Caco-2 (cell line): ENCODE results near the gene IL19. TPM values are rescaled to one million over a fixed set of nuclear protein-coding genes. Genes with fewer than 3 reads are reported as not detected.

Source experiments
- BruUV-seq: library from RNA; stranded (reverse); fragments of 400-500 nt; replicated peaks from 2 replicates; lab custom pipeline; 2021; lab: Mats Ljungman, UMichigan
- CTCF ChIA-PET: fragments of 300-600 bp; sonication (Branson Sonifier 250); formaldehyde crosslinking; loops from one replicate; lab custom pipeline; 2022; ENCODE audit warnings: antibody characterized with exemption; lab: Charles Lee
- POLR2A ChIA-PET: fragments of 300-600 bp; sonication (Branson Sonifier 250); formaldehyde crosslinking; loops from one replicate; lab custom pipeline; 2022; ENCODE audit warnings: antibody characterized with exemption; lab: Charles Lee
- DNase-seq, 2 experiments: peaks; one replicate each; pipeline versions ENCODE4 v3.0.0 to v3.0.0-alpha.2; 2020 to 2022
- H3K27me3 ChIP-seq: replicated peaks from 2 replicates; pipeline ENCODE4 v1.6.0; 2011; ENCODE audit warnings: low read length; ENCODE audit not compliant: control insufficient read depth, insufficient read depth
- H3K36me3 ChIP-seq: 2 replicates; pipeline ENCODE4 v1.5.1; 2011; ENCODE audit warnings: low read length; ENCODE audit not compliant: control insufficient read depth, insufficient read depth
- H3K4me1 ChIP-seq: fragments of 250-450 bp; sonication (Bioruptor Pico); 2 replicates; pipeline ENCODE4 v1.5.1; 2020; ENCODE audit warnings: mild to moderate bottlenecking
- H3K4me3 ChIP-seq: 2 replicates; pipeline ENCODE4 v1.5.1; 2011; ENCODE audit warnings: low read depth, mild to moderate bottlenecking, control low read depth, low read length
- H3K9me3 ChIP-seq: fragments of 250-450 bp; sonication (Bioruptor Pico); 2 replicates; pipeline ENCODE4 v1.5.1; 2020; ENCODE audit warnings: mild to moderate bottlenecking, moderate library complexity
- H3K27ac Mint-ChIP-seq: one replicate; pipeline ENCODE4 v1.8.0; 2022; ENCODE audit warnings: mixed read lengths; ENCODE audit not compliant: unreplicated experiment
- H3K27me3 Mint-ChIP-seq: one replicate; pipeline ENCODE4 v1.8.0; 2022; ENCODE audit warnings: mixed read lengths; ENCODE audit not compliant: insufficient read depth, unreplicated experiment
- H3K36me3 Mint-ChIP-seq: one replicate; pipeline ENCODE4 v1.8.0; 2022; ENCODE audit warnings: mild to moderate bottlenecking, mixed read lengths; ENCODE audit not compliant: insufficient read depth, unreplicated experiment
- H3K4me1 Mint-ChIP-seq: one replicate; pipeline ENCODE4 v1.8.0; 2022; ENCODE audit warnings: low read depth, mixed read lengths; ENCODE audit not compliant: unreplicated experiment
- H3K4me3 Mint-ChIP-seq: one replicate; pipeline ENCODE4 v1.8.0; 2022; ENCODE audit warnings: mild to moderate bottlenecking, moderate library complexity, mixed read lengths; ENCODE audit not compliant: unreplicated experiment
- H3K9me3 Mint-ChIP-seq: one replicate; pipeline ENCODE4 v1.8.0; 2022; ENCODE audit warnings: mixed read lengths; ENCODE audit not compliant: unreplicated experiment
- intact Hi-C: fragments of 100-400 bp; cut with micrococcal nuclease; formaldehyde crosslinking; loops from one replicate; pipeline ENCODE4 v1.10.0; 2022; ENCODE audit not compliant: unreplicated experiment
- total RNA-seq: library from RNA; stranded (reverse); gene quantifications from 2 replicates; pipeline ENCODE4 v1.2.3, GENCODE V29; 2022
- TF ChIP-seq, protein P1 (sequence below), 2 experiments: fragments of 200-600 bp in 1 of 2; IDR thresholded peaks; 1 replicate in 1 of 2; 2 replicates in 1 of 2; pipeline versions ENCODE4 v1.5.1 to v1.8.0; 2011 to 2022; ENCODE audit warnings: antibody characterized with exemption in 1 of 2, control low read depth in 1 of 2, inconsistent platforms in 1 of 2, low read depth in 1 of 2, low read length in 1 of 2, mild to moderate bottlenecking in 1 of 2, moderate library complexity in 1 of 2; ENCODE audit not compliant: insufficient read depth in 1 of 2, severe bottlenecking in 1 of 2, unreplicated experiment in 1 of 2

The IL19 gene
- total RNA-seq, 1 experiment from 2014 or later: not detected

- H3K27me3 Mint-ChIP-seq: no peaks in the 10 kb centered on the region
- H3K9me3 Mint-ChIP-seq: no peaks in the 10 kb centered on the region
- peaks cover 5% of the 10 kb centered on the region for H3K4me1 ChIP-seq
- no peak overlapping the region for H3K4me3 Mint-ChIP-seq
- H3K36me3 Mint-ChIP-seq: no peaks in the 10 kb centered on the region
- H3K36me3 ChIP-seq: no peaks in the 10 kb centered on the region
- ChIA-PET CTCF (no interaction called here), POLR2A (no interaction called here)
- BruUV-seq: no TSS peak
- no peaks in the 10 kb centered on the region for H3K9me3 ChIP-seq
- no peak for DNase-seq
- TF ChIP-seq, protein P1, sequence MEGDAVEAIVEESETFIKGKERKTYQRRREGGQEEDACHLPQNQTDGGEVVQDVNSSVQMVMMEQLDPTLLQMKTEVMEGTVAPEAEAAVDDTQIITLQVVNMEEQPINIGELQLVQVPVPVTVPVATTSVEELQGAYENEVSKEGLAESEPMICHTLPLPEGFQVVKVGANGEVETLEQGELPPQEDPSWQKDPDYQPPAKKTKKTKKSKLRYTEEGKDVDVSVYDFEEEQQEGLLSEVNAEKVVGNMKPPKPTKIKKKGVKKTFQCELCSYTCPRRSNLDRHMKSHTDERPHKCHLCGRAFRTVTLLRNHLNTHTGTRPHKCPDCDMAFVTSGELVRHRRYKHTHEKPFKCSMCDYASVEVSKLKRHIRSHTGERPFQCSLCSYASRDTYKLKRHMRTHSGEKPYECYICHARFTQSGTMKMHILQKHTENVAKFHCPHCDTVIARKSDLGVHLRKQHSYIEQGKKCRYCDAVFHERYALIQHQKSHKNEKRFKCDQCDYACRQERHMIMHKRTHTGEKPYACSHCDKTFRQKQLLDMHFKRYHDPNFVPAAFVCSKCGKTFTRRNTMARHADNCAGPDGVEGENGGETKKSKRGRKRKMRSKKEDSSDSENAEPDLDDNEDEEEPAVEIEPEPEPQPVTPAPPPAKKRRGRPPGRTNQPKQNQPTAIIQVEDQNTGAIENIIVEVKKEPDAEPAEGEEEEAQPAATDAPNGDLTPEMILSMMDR (IDR thresholded peaks at IDR 0.05; ENCODE audit: insufficient read depth in 1 of 2, low read depth in 1 of 2, low read length in 1 of 2, severe bottlenecking in 1 of 2, unreplicated experiment in 1 of 2): no peak
- H3K4me3 ChIP-seq: no peak overlapping the region
- H3K4me1 Mint-ChIP-seq: no peaks in the 10 kb centered on the region
- H3K27ac Mint-ChIP-seq: no peak overlapping the region
- H3K27me3 ChIP-seq: no peaks in the 10 kb centered on the region
- intact Hi-C loops: no loop called here
These were observed 22.5 kb downstream of the IL19 start for GRCh38 chr1:206792939-206793607.

GRCh38 chr1:206793620-206794019 is 23.0 kb downstream of the IL19 start:
- H3K27me3 ChIP-seq: no peaks in the 10 kb centered on the region
- Mint-ChIP-seq H3K4me1 (no peaks in the 10 kb centered on the region), H3K9me3 (no peaks in the 10 kb centered on the region), H3K27ac (no peak overlapping the region), H3K36me3 (no peaks in the 10 kb centered on the region), H3K27me3 (no peaks in the 10 kb centered on the region), H3K4me3 (no peak overlapping the region)
- no peaks in the 10 kb centered on the region for H3K9me3 ChIP-seq
- intact Hi-C loops: no loop called here
- no peaks in the 10 kb centered on the region for H3K36me3 ChIP-seq
- BruUV-seq: no TSS peak
- DNase-seq: no peak
- TF ChIP-seq, protein P1 (IDR thresholded peaks at IDR 0.05; ENCODE audit: insufficient read depth in 1 of 2, low read depth in 1 of 2, low read length in 1 of 2, severe bottlenecking in 1 of 2, unreplicated experiment in 1 of 2): no peak
- CTCF ChIA-PET: no interaction called here
- POLR2A ChIA-PET: no interaction called here
- no peak overlapping the region for H3K4me3 ChIP-seq
- no peaks in the 10 kb centered on the region for H3K4me1 ChIP-seq

DNA sequence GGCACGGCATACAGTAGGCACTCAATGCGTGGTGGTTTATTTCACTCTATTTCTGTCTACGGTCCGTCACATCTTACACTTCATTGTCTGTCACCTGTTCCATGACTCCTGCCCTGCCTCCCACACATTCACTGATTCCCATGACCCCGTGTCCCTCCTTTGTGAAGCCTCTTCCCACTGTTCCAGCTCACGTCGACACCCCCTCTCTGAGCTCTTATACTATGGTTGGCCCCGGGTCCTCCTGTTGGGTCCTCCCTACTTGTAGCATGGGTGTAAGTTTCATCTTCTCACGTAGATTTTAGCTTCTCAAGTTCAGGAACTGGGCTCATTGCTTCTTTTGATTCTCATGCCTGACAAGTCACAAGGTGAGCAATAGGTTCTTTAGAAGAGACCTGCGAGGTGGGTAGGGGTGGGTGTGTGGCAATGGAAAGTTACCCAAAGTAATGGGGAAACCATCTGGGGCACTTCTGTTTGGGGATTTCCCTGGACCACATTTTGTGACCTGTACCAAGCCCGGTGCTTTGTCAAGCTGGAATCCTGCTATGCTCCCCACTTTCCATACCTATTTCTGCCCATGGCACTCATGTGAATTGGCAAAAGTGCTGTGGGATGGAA is 23.8 kb downstream of the IL19 start:
- no peaks in the 10 kb centered on the region for H3K9me3 ChIP-seq
- H3K4me3 ChIP-seq: no peak overlapping the region
- Mint-ChIP-seq H3K27ac (no peak overlapping the region), H3K36me3 (no peaks in the 10 kb centered on the region), H3K4me1 (no peaks in the 10 kb centered on the region), H3K4me3 (no peak overlapping the region), H3K9me3 (no peaks in the 10 kb centered on the region), H3K27me3 (no peaks in the 10 kb centered on the region)
- no peaks in the 10 kb centered on the region for H3K27me3 ChIP-seq
- DNase-seq: no peak
- intact Hi-C loops: no loop called here
- ChIA-PET CTCF (no interaction called here), POLR2A (no interaction called here)
- TF ChIP-seq, protein P1 (IDR thresholded peaks at IDR 0.05; ENCODE audit: insufficient read depth in 1 of 2, low read depth in 1 of 2, low read length in 1 of 2, severe bottlenecking in 1 of 2, unreplicated experiment in 1 of 2): no peak
- no peaks in the 10 kb centered on the region for H3K4me1 ChIP-seq
- BruUV-seq: no TSS peak
- H3K36me3 ChIP-seq: no peaks in the 10 kb centered on the region
